SK-N-SH treated with all-trans-retinoic acid at 6 μM for 48 hours (cell line): ENCODE data around the gene DMD.
"Not testable (repeated sequence)": the region's sequence is repeated elsewhere in the genome, so short reads cannot be mapped to it uniquely, and the experiment has no call there.

Source experiments
- ATAC-seq: fragments of 200-7000 bp; cut with Tn5 transposase; 3 replicates; pipeline ENCODE4 v1.9.1; 2020; ENCODE audit warnings: mild to moderate bottlenecking, moderate library complexity
- ARNTL ChIP-seq: fragments of 450-650 bp; formaldehyde crosslinking; IDR thresholded peaks from 2 replicates; pipeline ENCODE4 v1.5.0; 2020; ENCODE audit warnings: low read depth, mild to moderate bottlenecking, moderate library complexity, borderline replicate concordance
- BACH2 ChIP-seq: fragments of 250-450 bp; sonication (Bioruptor Pico); IDR thresholded peaks from 2 replicates; pipeline ENCODE4 v1.9.0; 2021; ENCODE audit warnings: mild to moderate bottlenecking, borderline replicate concordance
- CREB5 ChIP-seq: fragments of 250-450 bp; sonication (Bioruptor Pico); IDR thresholded peaks from 2 replicates; pipeline ENCODE4 v1.5.1; 2020; ENCODE audit warnings: low read depth, mild to moderate bottlenecking, moderate library complexity
- CSDC2 ChIP-seq: fragments of 250-450 bp; sonication (Bioruptor Pico); IDR thresholded peaks from 2 replicates; pipeline ENCODE4 v1.5.0; 2020; ENCODE audit warnings: mild to moderate bottlenecking, moderate library complexity
- CSRNP3 ChIP-seq: fragments of 250-450 bp; sonication (Bioruptor Pico); IDR thresholded peaks from 2 replicates; pipeline ENCODE4 v1.5.1; 2021; ENCODE audit warnings: mild to moderate bottlenecking, moderate library complexity
- GLIS3 ChIP-seq: fragments of 250-450 bp; sonication (Bioruptor Pico); IDR thresholded peaks from 2 replicates; pipeline ENCODE4 v1.5.0; 2020; ENCODE audit warnings: mild to moderate bottlenecking, moderate library complexity
- ISL1 ChIP-seq: fragments of 250-450 bp; sonication (Bioruptor Pico); IDR thresholded peaks from 2 replicates; pipeline ENCODE4 v2.1.2; 2022; ENCODE audit warnings: mild to moderate bottlenecking, moderate library complexity
- OSR1 ChIP-seq: fragments of 250-450 bp; sonication (Bioruptor Pico); IDR thresholded peaks from 2 replicates; pipeline ENCODE4 v1.8.0; 2022; ENCODE audit warnings: moderate library complexity, mild to moderate bottlenecking, inconsistent platforms
- PATZ1 ChIP-seq: fragments of 250-450 bp; sonication (Bioruptor Pico); IDR thresholded peaks from 2 replicates; pipeline ENCODE4 v1.8.0; 2020; ENCODE audit warnings: mild to moderate bottlenecking, moderate library complexity, borderline replicate concordance
- POU6F1 ChIP-seq: fragments of 250-450 bp; sonication (Bioruptor Pico); IDR thresholded peaks from 2 replicates; pipeline ENCODE4 v1.8.0; 2021; ENCODE audit warnings: low read depth, mild to moderate bottlenecking, moderate library complexity, borderline replicate concordance
- PPARA ChIP-seq: fragments of 250-450 bp; sonication (Bioruptor Pico); IDR thresholded peaks from 2 replicates; pipeline ENCODE4 v1.5.0; 2020; ENCODE audit warnings: mild to moderate bottlenecking, borderline replicate concordance
- RARB ChIP-seq: fragments of 250-450 bp; sonication (Bioruptor Pico); IDR thresholded peaks from 2 replicates; pipeline ENCODE4 v1.8.0; 2021; ENCODE audit warnings: mild to moderate bottlenecking, moderate library complexity
- SNAI2 ChIP-seq: fragments of 250-450 bp; sonication (Bioruptor Pico); IDR thresholded peaks from 2 replicates; pipeline ENCODE4 v1.5.0; 2020; ENCODE audit warnings: mild to moderate bottlenecking, moderate library complexity
- TCF4 ChIP-seq: fragments of 250-450 bp; sonication (Bioruptor Pico); IDR thresholded peaks from 2 replicates; pipeline ENCODE4 v1.8.0; 2021; ENCODE audit warnings: mild to moderate bottlenecking, moderate library complexity, borderline replicate concordance
- TOX ChIP-seq: fragments of 250-450 bp; sonication (Bioruptor Pico); IDR thresholded peaks from 2 replicates; pipeline ENCODE4 v1.8.0; 2021; ENCODE audit warnings: mild to moderate bottlenecking, moderate library complexity, borderline replicate concordance
- TSHZ2 ChIP-seq: fragments of 250-450 bp; sonication (Bioruptor Pico); IDR thresholded peaks from 2 replicates; pipeline ENCODE4 v1.5.0; 2020; ENCODE audit warnings: mild to moderate bottlenecking, moderate library complexity
- ZC3H10 ChIP-seq: fragments of 250-450 bp; sonication (Bioruptor Pico); IDR thresholded peaks from 2 replicates; pipeline ENCODE4 v1.5.1; 2021; ENCODE audit warnings: mild to moderate bottlenecking, moderate library complexity
- ZFP3 ChIP-seq: fragments of 250-450 bp; sonication (Bioruptor Pico); IDR thresholded peaks from 2 replicates; pipeline ENCODE4 v1.5.0; 2020; ENCODE audit warnings: mild to moderate bottlenecking, moderate library complexity
- ZFP30 ChIP-seq: fragments of 450-650 bp; formaldehyde crosslinking; IDR thresholded peaks from 2 replicates; pipeline ENCODE4 v1.5.0; 2022; ENCODE audit warnings: mild to moderate bottlenecking, moderate library complexity
- ZNF565 ChIP-seq: fragments of 450-650 bp; formaldehyde crosslinking; conservative IDR thresholded peaks from 2 replicates; pipeline ENCODE4 v1.5.0; 2020; ENCODE audit warnings: low read depth, mild to moderate bottlenecking, moderate library complexity
- ZNF70 ChIP-seq: fragments of 450-650 bp; formaldehyde crosslinking; IDR thresholded peaks from 2 replicates; pipeline ENCODE4 v1.5.0; 2020; ENCODE audit warnings: mild to moderate bottlenecking, moderate library complexity
- ZNF8 ChIP-seq: fragments of 450-650 bp; formaldehyde crosslinking; IDR thresholded peaks from 2 replicates; pipeline ENCODE4 v1.5.0; 2020; ENCODE audit warnings: mild to moderate bottlenecking, moderate library complexity

DMD gene

GRCh38 chrX:33082371-33082770 lies 129.0 kb downstream of the DMD start (continued):
- TF ChIP-seq PATZ1 (CRISPR knock-in tag), result no peak
- TF ChIP-seq ARNTL (CRISPR knock-in tag), result no peak
- TF ChIP-seq TCF4 (CRISPR knock-in tag), result no peak
- no peak for TF ChIP-seq ZC3H10 (CRISPR knock-in tag)
- no peak for TF ChIP-seq GLIS3 (CRISPR knock-in tag)
- no peak for TF ChIP-seq BACH2
- TF ChIP-seq ZFP3 (CRISPR knock-in tag), result no peak
- no peak for TF ChIP-seq ZNF70 (CRISPR knock-in tag)
- no peak for TF ChIP-seq POU6F1
- no peak for TF ChIP-seq ZNF565 (CRISPR knock-in tag)
- no peak for TF ChIP-seq CSDC2 (CRISPR knock-in tag)
- TF ChIP-seq ISL1 (CRISPR knock-in tag), result no peak
- TF ChIP-seq CSRNP3 (CRISPR knock-in tag), result no peak

- ATAC-seq, result no peak
- TF ChIP-seq TSHZ2, result no peak
- no peak for TF ChIP-seq ARNTL (CRISPR knock-in tag)
- no peak for TF ChIP-seq PATZ1 (CRISPR knock-in tag)
- no peak for TF ChIP-seq OSR1 (CRISPR knock-in tag)
- no peak for TF ChIP-seq RARB
- TF ChIP-seq ZNF8, result no peak
- TF ChIP-seq TOX (CRISPR knock-in tag), result no peak
- TF ChIP-seq ISL1 (CRISPR knock-in tag), result no peak
- TF ChIP-seq TCF4 (CRISPR knock-in tag), result no peak
- no peak for TF ChIP-seq ZNF565 (CRISPR knock-in tag)
- TF ChIP-seq ZFP30 (CRISPR knock-in tag), result no peak
- TF ChIP-seq SNAI2 (CRISPR knock-in tag), result no peak
- TF ChIP-seq, all 23 proteins: peak for 0
These were observed 133.1 kb downstream of the DMD start for GRCh38 chrX:33078273-33078672.

GRCh38 chrX:33073660-33074059 lies 137.7 kb downstream of the DMD start:
- not testable (repeated sequence) for ATAC-seq

- TF ChIP-seq CREB5 (no peak), PPARA (CRISPR knock-in tag) (no peak), PATZ1 (CRISPR knock-in tag) (no peak)
- ATAC-seq, result no peak
These were observed 145.9 kb downstream of the DMD start for GRCh38 chrX:33065415-33065814.
